SK-N-SH treated with all-trans-retinoic acid at 6 μM for 48 hours (cell line): ENCODE data around the gene ABHD13.

ENCODE experiments used
- ARNTL ChIP-seq: fragments of 450-650 bp; formaldehyde crosslinking; IDR thresholded peaks from 2 replicates; pipeline ENCODE4 v1.5.0; 2020; ENCODE audit warnings: low read depth, mild to moderate bottlenecking, moderate library complexity, borderline replicate concordance
- CSDC2 ChIP-seq: fragments of 250-450 bp; sonication (Bioruptor Pico); IDR thresholded peaks from 2 replicates; pipeline ENCODE4 v1.5.0; 2020; ENCODE audit warnings: mild to moderate bottlenecking, moderate library complexity
- CSRNP3 ChIP-seq: fragments of 250-450 bp; sonication (Bioruptor Pico); IDR thresholded peaks from 2 replicates; pipeline ENCODE4 v1.5.1; 2021; ENCODE audit warnings: mild to moderate bottlenecking, moderate library complexity
- GLIS3 ChIP-seq: fragments of 250-450 bp; sonication (Bioruptor Pico); IDR thresholded peaks from 2 replicates; pipeline ENCODE4 v1.5.0; 2020; ENCODE audit warnings: mild to moderate bottlenecking, moderate library complexity
- ISL1 ChIP-seq: fragments of 250-450 bp; sonication (Bioruptor Pico); IDR thresholded peaks from 2 replicates; pipeline ENCODE4 v2.1.2; 2022; ENCODE audit warnings: mild to moderate bottlenecking, moderate library complexity
- PATZ1 ChIP-seq: fragments of 250-450 bp; sonication (Bioruptor Pico); IDR thresholded peaks from 2 replicates; pipeline ENCODE4 v1.8.0; 2020; ENCODE audit warnings: mild to moderate bottlenecking, moderate library complexity, borderline replicate concordance
- PPARA ChIP-seq: fragments of 250-450 bp; sonication (Bioruptor Pico); IDR thresholded peaks from 2 replicates; pipeline ENCODE4 v1.5.0; 2020; ENCODE audit warnings: mild to moderate bottlenecking, borderline replicate concordance
- SNAI2 ChIP-seq: fragments of 250-450 bp; sonication (Bioruptor Pico); IDR thresholded peaks from 2 replicates; pipeline ENCODE4 v1.5.0; 2020; ENCODE audit warnings: mild to moderate bottlenecking, moderate library complexity
- TCF4 ChIP-seq: fragments of 250-450 bp; sonication (Bioruptor Pico); IDR thresholded peaks from 2 replicates; pipeline ENCODE4 v1.8.0; 2021; ENCODE audit warnings: mild to moderate bottlenecking, moderate library complexity, borderline replicate concordance
- ZC3H10 ChIP-seq: fragments of 250-450 bp; sonication (Bioruptor Pico); IDR thresholded peaks from 2 replicates; pipeline ENCODE4 v1.5.1; 2021; ENCODE audit warnings: mild to moderate bottlenecking, moderate library complexity
- ZFP3 ChIP-seq: fragments of 250-450 bp; sonication (Bioruptor Pico); IDR thresholded peaks from 2 replicates; pipeline ENCODE4 v1.5.0; 2020; ENCODE audit warnings: mild to moderate bottlenecking, moderate library complexity
- ZNF565 ChIP-seq: fragments of 450-650 bp; formaldehyde crosslinking; conservative IDR thresholded peaks from 2 replicates; pipeline ENCODE4 v1.5.0; 2020; ENCODE audit warnings: low read depth, mild to moderate bottlenecking, moderate library complexity

- TF ChIP-seq ZFP3 (CRISPR knock-in tag): no peak
- peak; percentile 61; the same call in 1 of the 2 replicates for TF ChIP-seq TCF4
- TF ChIP-seq ISL1 (CRISPR knock-in tag): no peak
- TF ChIP-seq ARNTL (CRISPR knock-in tag): no peak
- TF ChIP-seq CSDC2 (CRISPR knock-in tag): no peak
- TF ChIP-seq PPARA (CRISPR knock-in tag): no peak
- no peak for TF ChIP-seq ZNF565
- TF ChIP-seq GLIS3 (CRISPR knock-in tag): no peak
- no peak for TF ChIP-seq ZC3H10 (CRISPR knock-in tag)
- TF ChIP-seq PATZ1 (CRISPR knock-in tag): no peak
- no peak for TF ChIP-seq SNAI2 (CRISPR knock-in tag)
- no peak for TF ChIP-seq CSRNP3 (CRISPR knock-in tag)
These were observed 8.0 kb downstream of the ABHD13 start for GRCh38 chr13:108226184-108226583.
